ENCODE data around the gene HOXA7.

- TF ChIP-seq CTCF (IDR thresholded peaks at IDR 0.05) (no peak), POLR2A (IDR thresholded peaks at IDR 0.05) (no peak)
These were observed 8.1 kb upstream of the HOXA7 start for GRCh38 chr7:27164367-27165088.
